T-cell (primary cell): ENCODE measurements around the gene CHM. TPM values are rescaled to one million over a fixed set of nuclear protein-coding genes. Genes with fewer than 3 reads are reported as not detected.

Source experiments
- ATAC-seq, 4 experiments: fragments of 200-7000 bp in 3 of 4; fragments of 150-1000 bp in 1 of 4; cut with Tn5 transposase; replicated peaks in 1 of 4; 1 replicate in 3 of 4; 2 replicates in 1 of 4; pipeline ENCODE4 v1.10.0; 2021; ENCODE audit warnings: moderate library complexity in 3 of 4, mild to moderate bottlenecking in 2 of 4, moderate number of reproducible peaks in 1 of 4
- CTCF ChIA-PET, 2 donors: fragments of 300-600 bp; sonication (Branson Sonifier 250); formaldehyde crosslinking; loops; one replicate each; lab custom pipeline; 2022; ENCODE audit warnings: antibody characterized with exemption in 2 of 2; lab: Charles Lee
- POLR2A ChIA-PET, 2 donors: fragments of 300-600 bp; sonication (Branson Sonifier 250); formaldehyde crosslinking; loops; one replicate each; lab custom pipeline; 2022; ENCODE audit warnings: antibody characterized with exemption in 2 of 2; lab: Charles Lee
- DNase-seq, 35 experiments: peaks; one replicate each; pipeline versions ENCODE4 v3.0.0 to v3.0.0-alpha.2; 2013 to 2023
- H3K27ac ChIP-seq: one replicate; pipeline ENCODE4 v1.5.1; 2013; ENCODE audit warnings: low read length
- H3K27me3 ChIP-seq, 2 experiments: replicated peaks in 1 of 2; 1 replicate in 1 of 2; 2 replicates in 1 of 2; pipeline versions ENCODE4 v1.6.1 to v1.7.0; 2013; ENCODE audit warnings: low read length in 1 of 2, mixed read lengths in 1 of 2; ENCODE audit not compliant: control insufficient read depth in 2 of 2, insufficient read depth in 2 of 2; ENCODE audit errors: extremely low read depth in 1 of 2
- H3K36me3 ChIP-seq, 2 donors: 1 replicate in 1 of 2; 2 replicates in 1 of 2; pipeline versions ENCODE4 v1.6.1 to v1.7.0; 2013; ENCODE audit warnings: low read length in 1 of 2; ENCODE audit not compliant: control insufficient read depth in 2 of 2, insufficient read depth in 1 of 2; ENCODE audit errors: extremely low read depth in 1 of 2
- H3K4me1 ChIP-seq, 2 experiments: 1 replicate in 1 of 2; 2 replicates in 1 of 2; pipeline versions ENCODE4 v1.6.1 to v1.7.0; 2013; ENCODE audit warnings: low read length in 2 of 2, mixed read lengths in 1 of 2; ENCODE audit not compliant: insufficient read depth in 2 of 2, control insufficient read depth in 1 of 2; ENCODE audit errors: extremely low read depth in 1 of 2
- H3K4me3 ChIP-seq, 2 donors: 1 replicate in 1 of 2; 2 replicates in 1 of 2; pipeline versions ENCODE4 v1.5.1 to v1.7.0; 2013; ENCODE audit warnings: mild to moderate bottlenecking in 2 of 2, low read length in 1 of 2, moderate library complexity in 1 of 2; ENCODE audit not compliant: control insufficient read depth in 1 of 2; ENCODE audit errors: extremely low read depth in 1 of 2
- H3K9me3 ChIP-seq: 2 replicates; pipeline ENCODE4 v1.7.0; 2013
- H3K27ac Mint-ChIP-seq, 2 donors: one replicate each; pipeline ENCODE4 v1.8.0; 2020 to 2021; ENCODE audit warnings: mild to moderate bottlenecking in 2 of 2, mixed read lengths in 2 of 2
- H3K27me3 Mint-ChIP-seq, 2 donors: one replicate each; pipeline ENCODE4 v1.8.0; 2021 to 2022; ENCODE audit warnings: mixed read lengths in 2 of 2
- H3K36me3 Mint-ChIP-seq: one replicate; pipeline ENCODE4 v1.8.0; 2021; ENCODE audit warnings: mixed read lengths
- H3K4me1 Mint-ChIP-seq, 3 donors: one replicate each; pipeline ENCODE4 v1.8.0; 2020 to 2022; ENCODE audit warnings: mixed read lengths in 3 of 3, mild to moderate bottlenecking in 1 of 3
- H3K4me3 Mint-ChIP-seq, 3 donors: one replicate each; pipeline ENCODE4 v1.8.0; 2020 to 2022; ENCODE audit warnings: mild to moderate bottlenecking in 3 of 3, mixed read lengths in 3 of 3, moderate library complexity in 3 of 3
- H3K9me3 Mint-ChIP-seq, 3 donors: one replicate each; pipeline ENCODE4 v1.8.0; 2020 to 2022; ENCODE audit warnings: mixed read lengths in 3 of 3
- WGBS: methylation state at CpG from one replicate; pipeline ENCODE4 v1.1.5; 2013; ENCODE audit warnings: missing lambda C conversion rate; ENCODE audit not compliant: insufficient coverage; 5-methylcytosine and 5-hydroxymethylcytosine counted together
- total RNA-seq, 35 experiments: library from RNA in 6 of 35; stranded (reverse) in 6 of 35; fragments of 120-200 nt in 1 of 35; gene quantifications; one replicate each; pipeline versions ENCODE4 v1.2.1 to v1.2.4 and lab custom pipeline; 2013 to 2026

The CHM gene
- total RNA-seq, 5 donors from 2014 or later (not counting 1 experiment from before 2014, with no cell fraction given), result 10.5 to 16.8 (median 16.2) TPM

- DNase-seq (no peak), ATAC-seq (no peak)
- POLR2A ChIA-PET, result no interaction called here
- no peaks in the 10 kb centered on the region for H3K27me3 ChIP-seq
- no peaks in the 10 kb centered on the region for H3K9me3 ChIP-seq
- Mint-ChIP-seq H3K4me3 (no peak overlapping the region), H3K36me3 (peaks cover 7% of the 10 kb centered on the region), H3K9me3 (peaks cover 0 to 7% (median 0%) of the 10 kb centered on the region in 3 donors), H3K27me3 (no peaks in the 10 kb centered on the region), H3K4me1 (peaks cover 22 to 37% (median 26%) of the 10 kb centered on the region in 3 donors), H3K27ac (no peak overlapping the region)
- CTCF ChIA-PET, result no interaction called here
- WGBS, result no CpG with 5 or more reads among the region's 2 CpGs
- H3K36me3 ChIP-seq, result no peaks in the 10 kb centered on the region
- H3K4me3 ChIP-seq, result no peak overlapping the region
- no peak overlapping the region for H3K27ac ChIP-seq
- no peaks in the 10 kb centered on the region for H3K4me1 ChIP-seq
Observed at GRCh38 chrX:85994228-85994627, 53.1 kb downstream of the CHM start.

GRCh38 chrX:85993539-85994197 is 53.7 kb downstream of the CHM start:
- Histone ChIP-seq H3K4me3 (no peak overlapping the region), H3K4me1 (no peaks in the 10 kb centered on the region), H3K27me3 (no peaks in the 10 kb centered on the region), H3K27ac (no peak overlapping the region), H3K36me3 (no peaks in the 10 kb centered on the region), H3K9me3 (no peaks in the 10 kb centered on the region)
- ChIA-PET CTCF (no interaction called here), POLR2A (interaction anchor here in 1 of 2 donors (0.6 kb wide), 1 partner anchor 20 kb away, joined by 5 read pairs; no protein-coding TSS in a partner anchor)
- Mint-ChIP-seq H3K9me3 (peaks cover 0 to 7% (median 0%) of the 10 kb centered on the region in 3 donors), H3K4me1 (peaks cover 22 to 40% (median 26%) of the 10 kb centered on the region in 3 donors), H3K27me3 (no peaks in the 10 kb centered on the region), H3K4me3 (no peak overlapping the region), H3K36me3 (peaks cover 9% of the 10 kb centered on the region), H3K27ac (no peak overlapping the region)
- DNase-seq (no peak), ATAC-seq (no peak)
- no CpG with 5 or more reads among the region's 2 CpGs for WGBS

- H3K36me3 ChIP-seq, result no peaks in the 10 kb centered on the region
- no CpG with 5 or more reads among the region's 3 CpGs for WGBS
- no peak overlapping the region for H3K27ac ChIP-seq
- H3K9me3 Mint-ChIP-seq, result peaks cover 0 to 7% (median 0%) of the 10 kb centered on the region in 3 donors
- H3K9me3 ChIP-seq, result no peaks in the 10 kb centered on the region
- no peak overlapping the region for H3K27ac Mint-ChIP-seq
- no peaks in the 10 kb centered on the region for H3K27me3 Mint-ChIP-seq
- peaks cover 9% of the 10 kb centered on the region for H3K36me3 Mint-ChIP-seq
- ATAC-seq (no peak), DNase-seq (no peak)
- CTCF ChIA-PET, result no interaction called here
- H3K4me3 ChIP-seq, result no peak overlapping the region
- POLR2A ChIA-PET, result no interaction called here
- no peaks in the 10 kb centered on the region for H3K4me1 ChIP-seq
- no peak overlapping the region for H3K4me3 Mint-ChIP-seq
- peaks cover 22 to 49% (median 35%) of the 10 kb centered on the region in 3 donors for H3K4me1 Mint-ChIP-seq
- H3K27me3 ChIP-seq, result no peaks in the 10 kb centered on the region
Observed at GRCh38 chrX:85992811-85993229, 54.5 kb downstream of the CHM start.

DNA sequence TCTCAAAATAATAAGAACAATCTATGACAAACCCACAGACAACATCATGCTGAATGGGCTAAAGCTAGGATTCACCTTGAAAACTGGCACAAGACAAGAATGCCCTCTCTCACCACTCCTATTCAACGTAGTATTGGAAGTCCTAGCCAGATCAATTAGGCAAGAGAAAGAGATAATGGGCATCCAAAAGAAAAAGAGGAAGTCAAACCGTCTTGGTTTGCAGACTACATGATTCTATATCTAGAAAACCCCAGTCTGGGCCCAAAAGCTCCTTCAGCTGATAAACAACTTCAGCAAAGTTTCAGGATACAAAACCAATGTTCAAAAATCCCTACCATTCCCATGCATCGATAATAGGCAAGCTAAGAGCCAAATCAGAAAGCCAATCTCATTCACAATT is 59.0 kb downstream of the CHM start:
- POLR2A ChIA-PET, result no interaction called here
- Mint-ChIP-seq H3K27me3 (no peaks in the 10 kb centered on the region), H3K36me3 (peaks cover 19% of the 10 kb centered on the region), H3K4me3 (no peak overlapping the region), H3K27ac (peak overlapping the region in 1 of 2 donors; percentile 8), H3K4me1 (peaks cover 4 to 38% (median 25%) of the 10 kb centered on the region in 3 donors), H3K9me3 (peaks cover 0 to 7% (median 0%) of the 10 kb centered on the region in 3 donors)
- CTCF ChIA-PET, result no interaction called here
- no peak overlapping the region for H3K27ac ChIP-seq
- H3K27me3 ChIP-seq, result no peaks in the 10 kb centered on the region
- H3K36me3 ChIP-seq, result no peaks in the 10 kb centered on the region
- DNase-seq (no peak), ATAC-seq (no peak)
- H3K9me3 ChIP-seq, result no peaks in the 10 kb centered on the region
- H3K4me1 ChIP-seq, result no peaks in the 10 kb centered on the region
- no peak overlapping the region for H3K4me3 ChIP-seq
- 0% methylated on average over 1 of the region's 3 CpGs for WGBS

DNA sequence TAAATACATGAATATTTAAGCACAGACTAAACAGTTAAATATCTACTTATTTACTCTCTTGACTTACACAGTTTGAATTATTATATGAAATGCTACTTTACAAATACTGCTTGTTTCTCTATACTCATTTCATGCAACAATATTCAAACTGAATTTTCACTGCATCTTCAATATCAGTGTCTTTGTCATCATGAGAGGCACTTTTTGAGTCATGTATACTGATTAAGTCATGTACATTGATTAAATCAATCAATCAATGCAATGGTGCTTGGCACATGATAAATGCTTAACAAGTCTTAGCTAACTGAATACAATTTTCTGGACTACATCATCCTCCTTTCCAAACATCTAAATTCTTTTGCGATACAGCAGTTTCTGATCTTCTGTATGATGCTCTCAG is 67.1 kb downstream of the CHM start:
- Histone ChIP-seq H3K9me3 (no peaks in the 10 kb centered on the region), H3K36me3 (peaks cover 0 to 14% of the 10 kb centered on the region in 2 donors), H3K4me1 (no peaks in the 10 kb centered on the region), H3K4me3 (no peak overlapping the region), H3K27me3 (no peaks in the 10 kb centered on the region), H3K27ac (no peak overlapping the region)
- POLR2A ChIA-PET, result no interaction called here
- CTCF ChIA-PET, result no interaction called here
- DNase-seq, result no peak
- no peaks in the 10 kb centered on the region for H3K9me3 Mint-ChIP-seq
- H3K27me3 Mint-ChIP-seq, result no peaks in the 10 kb centered on the region
- no CpG with 5 or more reads among the region's 1 CpG for WGBS
- peaks cover 33% of the 10 kb centered on the region for H3K36me3 Mint-ChIP-seq
- ATAC-seq, result no peak
- H3K4me3 Mint-ChIP-seq, result no peak overlapping the region
- H3K27ac Mint-ChIP-seq, result no peak overlapping the region
- no peaks in the 10 kb centered on the region for H3K4me1 Mint-ChIP-seq

GRCh38 chrX:85977218-85977617 is 70.1 kb downstream of the CHM start:
- no peak overlapping the region for H3K4me3 ChIP-seq
- no peaks in the 10 kb centered on the region for H3K27me3 ChIP-seq
- Mint-ChIP-seq H3K27ac (no peak overlapping the region), H3K9me3 (no peaks in the 10 kb centered on the region), H3K4me1 (no peaks in the 10 kb centered on the region), H3K36me3 (peaks cover 37% of the 10 kb centered on the region), H3K4me3 (no peak overlapping the region), H3K27me3 (no peaks in the 10 kb centered on the region)
- H3K9me3 ChIP-seq, result no peaks in the 10 kb centered on the region
- H3K27ac ChIP-seq, result no peak overlapping the region
- DNase-seq, result no peak
- ChIA-PET POLR2A (no interaction called here), CTCF (no interaction called here)
- WGBS, result no CpG with 5 or more reads among the region's 3 CpGs
- no peak for ATAC-seq
- peaks cover 0 to 13% of the 10 kb centered on the region in 2 donors for H3K36me3 ChIP-seq
- H3K4me1 ChIP-seq, result no peaks in the 10 kb centered on the region
